Superior temporal gyrus (tissue), 1 donor: ENCODE data around the gene USP17L30.
"Not testable (repeated sequence)": the region's sequence is repeated elsewhere in the genome, so short reads cannot be mapped to it uniquely, and the experiment has no call there.

Experiments
- DNase-seq: peaks from one replicate; pipeline ENCODE4 v3.0.0-alpha.2; 2016; ENCODE audit errors: extremely low spot score

The USP17L30 gene, protein sequence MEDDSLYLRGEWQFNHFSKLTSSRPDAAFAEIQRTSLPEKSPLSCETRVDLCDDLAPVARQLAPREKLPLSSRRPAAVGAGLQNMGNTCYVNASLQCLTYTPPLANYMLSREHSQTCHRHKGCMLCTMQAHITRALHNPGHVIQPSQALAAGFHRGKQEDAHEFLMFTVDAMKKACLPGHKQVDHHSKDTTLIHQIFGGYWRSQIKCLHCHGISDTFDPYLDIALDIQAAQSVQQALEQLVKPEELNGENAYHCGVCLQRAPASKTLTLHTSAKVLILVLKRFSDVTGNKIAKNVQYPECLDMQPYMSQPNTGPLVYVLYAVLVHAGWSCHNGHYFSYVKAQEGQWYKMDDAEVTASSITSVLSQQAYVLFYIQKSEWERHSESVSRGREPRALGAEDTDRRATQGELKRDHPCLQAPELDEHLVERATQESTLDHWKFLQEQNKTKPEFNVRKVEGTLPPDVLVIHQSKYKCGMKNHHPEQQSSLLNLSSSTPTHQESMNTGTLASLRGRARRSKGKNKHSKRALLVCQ

DNA sequence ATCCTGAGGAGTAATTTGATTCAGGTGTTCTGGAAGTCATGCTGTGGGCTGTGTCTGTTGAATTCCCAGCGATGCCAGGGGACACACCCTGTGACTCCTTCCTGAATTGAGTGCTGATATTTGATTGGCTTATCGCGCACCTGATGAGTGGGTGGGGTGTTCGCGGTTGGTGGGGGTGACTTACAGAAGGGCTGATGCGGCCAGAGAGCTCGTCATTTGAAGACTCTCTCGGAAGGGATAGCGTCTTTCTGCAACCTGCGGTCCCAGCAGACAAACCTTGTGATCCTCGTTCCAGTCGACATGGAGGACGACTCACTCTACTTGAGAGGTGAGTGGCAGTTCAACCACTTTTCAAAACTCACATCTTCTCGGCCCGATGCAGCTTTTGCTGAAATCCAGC, at the start of gene USP17L30:
Gene USP17L30, plus strand, starts transcription at position 301 of the 400 bp plus-strand sequence. Its CDS starts 0 bp downstream, at position 301.
- DNase-seq: not testable (repeated sequence)

DNA sequence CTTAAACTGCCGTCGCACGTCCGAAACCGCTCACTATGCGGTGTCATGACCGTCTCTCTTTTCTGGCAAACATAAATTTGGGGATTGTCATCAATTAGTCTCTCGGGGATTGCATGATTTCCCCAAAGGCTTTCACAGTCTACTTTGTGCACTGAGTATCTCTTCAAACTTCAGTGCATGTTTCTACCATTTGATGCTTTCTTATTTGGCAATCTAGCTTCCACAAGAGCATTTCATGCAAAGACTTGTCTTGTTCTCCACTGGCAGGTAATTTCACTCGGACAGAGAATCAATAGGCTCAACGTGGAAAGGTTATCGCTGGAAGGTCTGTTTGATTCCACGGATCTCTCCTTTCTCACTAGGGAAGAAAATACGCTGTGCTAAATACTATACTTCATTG, 38.7 kb upstream of the USP17L30 start:
- not testable (repeated sequence) for DNase-seq

DNA sequence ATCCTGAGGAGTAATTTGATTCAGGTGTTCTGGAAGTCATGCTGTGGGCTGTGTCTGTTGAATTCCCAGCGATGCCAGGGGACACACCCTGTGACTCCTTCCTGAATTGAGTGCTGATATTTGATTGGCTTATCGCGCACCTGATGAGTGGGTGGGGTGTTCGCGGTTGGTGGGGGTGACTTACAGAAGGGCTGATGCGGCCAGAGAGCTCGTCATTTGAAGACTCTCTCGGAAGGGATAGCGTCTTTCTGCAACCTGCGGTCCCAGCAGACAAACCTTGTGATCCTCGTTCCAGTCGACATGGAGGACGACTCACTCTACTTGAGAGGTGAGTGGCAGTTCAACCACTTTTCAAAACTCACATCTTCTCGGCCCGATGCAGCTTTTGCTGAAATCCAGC, 38.1 kb upstream of the USP17L30 start, which contains the start of gene USP17L24:
Gene USP17L24, plus strand, starts transcription at position 301 of the 400 bp plus-strand sequence. Its CDS starts 0 bp downstream, at position 301.
- not testable (repeated sequence) for DNase-seq

DNA sequence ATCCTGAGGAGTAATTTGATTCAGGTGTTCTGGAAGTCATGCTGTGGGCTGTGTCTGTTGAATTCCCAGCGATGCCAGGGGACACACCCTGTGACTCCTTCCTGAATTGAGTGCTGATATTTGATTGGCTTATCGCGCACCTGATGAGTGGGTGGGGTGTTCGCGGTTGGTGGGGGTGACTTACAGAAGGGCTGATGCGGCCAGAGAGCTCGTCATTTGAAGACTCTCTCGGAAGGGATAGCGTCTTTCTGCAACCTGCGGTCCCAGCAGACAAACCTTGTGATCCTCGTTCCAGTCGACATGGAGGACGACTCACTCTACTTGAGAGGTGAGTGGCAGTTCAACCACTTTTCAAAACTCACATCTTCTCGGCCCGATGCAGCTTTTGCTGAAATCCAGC, 33.3 kb upstream of the USP17L30 start, which contains the start of gene USP17L25:
Gene USP17L25, plus strand, starts transcription at position 301 of the 400 bp plus-strand sequence. Its CDS starts 0 bp downstream, at position 301.
- not testable (repeated sequence) for DNase-seq

DNA sequence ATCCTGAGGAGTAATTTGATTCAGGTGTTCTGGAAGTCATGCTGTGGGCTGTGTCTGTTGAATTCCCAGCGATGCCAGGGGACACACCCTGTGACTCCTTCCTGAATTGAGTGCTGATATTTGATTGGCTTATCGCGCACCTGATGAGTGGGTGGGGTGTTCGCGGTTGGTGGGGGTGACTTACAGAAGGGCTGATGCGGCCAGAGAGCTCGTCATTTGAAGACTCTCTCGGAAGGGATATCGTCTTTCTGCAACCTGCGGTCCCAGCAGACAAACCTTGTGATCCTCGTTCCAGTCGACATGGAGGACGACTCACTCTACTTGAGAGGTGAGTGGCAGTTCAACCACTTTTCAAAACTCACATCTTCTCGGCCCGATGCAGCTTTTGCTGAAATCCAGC, 28.6 kb upstream of the USP17L30 start, which contains the start of gene USP17L26:
Gene USP17L26, plus strand, starts transcription at position 301 of the 400 bp plus-strand sequence. Its CDS starts 0 bp downstream, at position 301.
- not testable (repeated sequence) for DNase-seq

GRCh38 chr4:9339103-9339502, 23.8 kb upstream of the USP17L30 start, which contains the start of gene USP17L5:
TSS of gene USP17L5 (plus strand) at chr4:9339403. CDS start at chr4:9339403, 0 bp downstream.
- DNase-seq: not testable (repeated sequence)

DNA sequence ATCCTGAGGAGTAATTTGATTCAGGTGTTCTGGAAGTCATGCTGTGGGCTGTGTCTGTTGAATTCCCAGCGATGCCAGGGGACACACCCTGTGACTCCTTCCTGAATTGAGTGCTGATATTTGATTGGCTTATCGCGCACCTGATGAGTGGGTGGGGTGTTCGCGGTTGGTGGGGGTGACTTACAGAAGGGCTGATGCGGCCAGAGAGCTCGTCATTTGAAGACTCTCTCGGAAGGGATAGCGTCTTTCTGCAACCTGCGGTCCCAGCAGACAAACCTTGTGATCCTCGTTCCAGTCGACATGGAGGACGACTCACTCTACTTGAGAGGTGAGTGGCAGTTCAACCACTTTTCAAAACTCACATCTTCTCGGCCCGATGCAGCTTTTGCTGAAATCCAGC, 19.1 kb upstream of the USP17L30 start, which contains the start of gene USP17L27:
Gene USP17L27, plus strand, starts transcription at position 301 of the 400 bp plus-strand sequence. Its CDS starts 0 bp downstream, at position 301.
- DNase-seq: not testable (repeated sequence)

GRCh38 chr4:9348593-9348992, 14.3 kb upstream of the USP17L30 start, which contains the start of gene USP17L28:
TSS of gene USP17L28 (plus strand) at chr4:9348893. CDS start at chr4:9348893, 0 bp downstream.
- not testable (repeated sequence) for DNase-seq

- DNase-seq: not testable (repeated sequence)
These were observed 12.1 kb upstream of the USP17L30 start for GRCh38 chr4:9350866-9351265.

DNA sequence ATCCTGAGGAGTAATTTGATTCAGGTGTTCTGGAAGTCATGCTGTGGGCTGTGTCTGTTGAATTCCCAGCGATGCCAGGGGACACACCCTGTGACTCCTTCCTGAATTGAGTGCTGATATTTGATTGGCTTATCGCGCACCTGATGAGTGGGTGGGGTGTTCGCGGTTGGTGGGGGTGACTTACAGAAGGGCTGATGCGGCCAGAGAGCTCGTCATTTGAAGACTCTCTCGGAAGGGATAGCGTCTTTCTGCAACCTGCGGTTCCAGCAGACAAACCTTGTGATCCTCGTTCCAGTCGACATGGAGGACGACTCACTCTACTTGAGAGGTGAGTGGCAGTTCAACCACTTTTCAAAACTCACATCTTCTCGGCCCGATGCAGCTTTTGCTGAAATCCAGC, 9.6 kb upstream of the USP17L30 start, which contains the start of gene USP17L29:
Gene USP17L29, plus strand, starts transcription at position 301 of the 400 bp plus-strand sequence. Its CDS starts 0 bp downstream, at position 301.
- not testable (repeated sequence) for DNase-seq

GRCh38 chr4:9379881-9380280, 17.0 kb downstream of the USP17L30 start:
- DNase-seq: not testable (repeated sequence)

- not testable (repeated sequence) for DNase-seq
These were observed 18.1 kb downstream of the USP17L30 start for GRCh38 chr4:9381012-9381534.

DNA sequence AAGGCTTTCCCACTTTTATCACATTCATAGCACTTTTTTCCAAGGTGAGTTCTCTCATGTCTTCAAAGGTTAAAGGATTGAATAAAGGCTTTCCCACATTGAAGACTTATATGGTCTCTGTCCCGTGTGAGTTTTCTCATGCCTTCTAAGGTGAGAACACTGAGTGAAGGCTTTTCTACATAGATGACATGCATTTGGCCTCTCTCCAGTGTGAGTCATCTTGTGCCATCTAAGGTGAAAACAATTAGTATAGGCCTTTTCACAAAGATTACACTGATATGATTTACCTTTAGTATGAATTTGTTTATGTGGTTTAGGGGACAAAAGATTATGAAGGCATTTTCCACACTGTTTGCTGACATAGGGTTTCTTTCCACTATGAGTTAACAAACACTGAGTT, 21.2 kb downstream of the USP17L30 start:
- DNase-seq: no peak

GRCh38 chr4:9389001-9389400, 26.1 kb downstream of the USP17L30 start:
- not testable (repeated sequence) for DNase-seq

DNA sequence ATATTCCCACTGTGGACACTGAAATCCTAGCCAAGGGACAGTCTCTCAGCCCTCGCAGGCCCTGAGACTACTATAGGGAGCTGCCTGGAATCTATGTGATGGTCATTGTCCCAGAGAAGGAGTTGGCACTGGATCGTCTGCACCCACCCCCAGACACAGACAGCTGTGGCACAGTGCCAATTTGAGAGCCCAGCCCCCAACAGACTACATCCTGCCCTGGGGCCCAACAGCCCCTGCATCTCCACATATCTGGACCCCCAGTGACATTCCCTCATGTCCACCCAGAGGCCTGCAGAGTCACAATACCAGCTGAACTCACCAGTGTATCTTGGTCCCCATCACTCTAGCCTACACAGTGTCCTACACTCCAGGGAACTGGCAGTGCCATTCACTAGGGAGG, 42.8 kb downstream of the USP17L30 start:
- DNase-seq: not testable (repeated sequence)

DNA sequence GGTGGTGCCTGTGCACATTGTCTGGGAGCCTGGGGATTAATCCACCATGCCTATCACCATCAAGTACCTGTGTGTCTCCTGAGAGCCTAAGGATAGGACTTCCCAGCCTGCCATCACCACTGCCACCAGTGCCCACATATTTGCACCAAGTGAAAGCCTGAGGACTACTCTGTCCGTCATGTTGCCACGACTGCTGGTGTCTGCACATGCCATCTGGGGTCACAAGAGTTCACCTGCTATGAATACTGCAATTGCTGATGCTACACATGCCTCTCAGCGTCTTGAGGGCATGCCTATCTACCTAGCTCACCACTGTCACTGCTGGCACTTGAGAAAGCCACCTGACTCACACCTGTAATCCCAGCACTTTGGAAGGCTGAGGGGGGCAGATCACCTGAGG, 43.6 kb downstream of the USP17L30 start:
- not testable (repeated sequence) for DNase-seq

DNA sequence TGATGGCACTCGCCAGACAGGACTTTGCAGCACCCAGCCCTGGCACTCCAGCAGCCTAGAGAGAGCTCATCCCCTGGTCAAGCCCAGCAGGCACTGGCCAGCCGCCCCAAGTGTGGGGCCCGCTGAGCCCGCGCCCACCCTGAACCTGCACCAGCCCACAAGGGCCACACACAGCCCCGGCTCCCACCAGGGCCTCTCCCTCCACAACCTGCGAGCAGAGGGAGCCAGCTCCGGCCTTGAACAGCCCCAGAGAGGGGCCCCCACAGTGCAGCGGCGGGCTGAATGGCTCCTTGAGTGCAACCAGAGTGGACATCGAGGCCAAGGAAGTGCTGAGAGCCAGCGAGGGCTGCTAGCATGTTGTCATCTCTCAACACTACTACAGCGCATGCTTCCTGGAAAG, 46.9 kb downstream of the USP17L30 start:
- DNase-seq: no peak
